ENCODE measurements around the gene WDR27. TPM values are rescaled to one million over a fixed set of nuclear protein-coding genes. Genes with fewer than 3 reads are reported as not detected.
A peak's percentile ranks its signal among the peaks of the same experiment; 100 is the strongest.

The WDR27 gene
- polyA plus RNA-seq, 10 donors, result 20.0 to 58.1 (median 35.5) TPM

GRCh38 chr6:169566961-169567750 is 134.7 kb downstream of the WDR27 start:
- no peak for DNase-seq

DNA sequence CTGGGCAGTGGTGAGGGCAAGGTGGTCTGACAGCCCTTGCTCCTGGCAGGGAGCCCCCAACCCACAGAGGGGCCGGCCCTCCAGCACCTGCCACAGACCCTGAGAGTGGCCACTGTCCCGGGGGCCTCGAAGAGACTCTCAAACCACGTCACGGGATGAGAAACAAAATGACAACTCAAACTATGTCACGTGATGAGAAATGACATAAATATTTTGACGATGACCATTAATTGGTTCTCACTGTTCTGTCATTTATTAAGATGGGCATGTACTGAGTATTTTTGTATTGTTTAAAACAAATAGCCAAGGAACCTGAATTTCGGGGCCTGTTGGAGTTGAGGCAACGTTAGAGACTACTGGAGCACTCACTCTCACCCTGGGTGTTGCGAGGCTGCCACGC is 135.5 kb downstream of the WDR27 start:
- no peak for DNase-seq

DNA sequence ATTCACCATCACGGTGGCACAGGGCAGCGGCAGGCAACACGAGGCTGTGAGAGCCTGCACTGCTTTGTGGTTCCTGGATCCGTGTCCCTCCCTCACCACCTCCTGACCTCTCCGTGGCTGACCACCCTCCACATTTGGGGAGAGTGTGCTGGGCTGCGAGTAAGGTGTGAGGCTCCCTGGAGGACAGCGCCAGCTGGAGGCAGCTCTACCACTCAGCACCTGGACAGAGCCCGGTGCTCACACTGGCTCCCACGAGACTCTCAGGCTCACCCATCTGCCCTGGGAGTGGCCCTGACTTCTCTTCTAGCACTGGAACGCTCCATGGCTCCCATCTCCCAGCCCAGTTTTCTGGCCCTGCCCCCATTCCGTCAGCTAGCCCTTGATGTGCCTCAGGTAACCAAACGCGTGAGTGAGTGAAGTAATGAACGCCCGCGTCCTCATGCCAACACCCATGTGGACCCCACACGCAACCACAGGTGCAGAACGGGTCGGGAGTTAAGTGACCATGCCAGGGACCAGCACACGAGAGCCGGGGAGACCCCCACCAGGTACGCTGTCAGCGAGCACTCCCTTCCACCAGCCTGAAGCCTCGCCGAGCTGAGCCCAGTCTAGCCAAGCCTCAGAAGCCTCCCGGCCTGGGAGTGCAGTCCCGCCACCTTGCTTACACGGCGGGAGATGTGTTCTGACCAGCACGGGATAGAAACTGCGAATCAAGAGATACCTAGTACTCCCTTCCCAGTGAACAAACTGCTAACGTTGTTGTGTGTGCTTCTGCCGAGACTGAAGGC is 137.2 kb downstream of the WDR27 start:
- DNase-seq, result no peak

- no peak for DNase-seq
Observed at GRCh38 chr6:169561665-169562064, 140.2 kb downstream of the WDR27 start.

DNA sequence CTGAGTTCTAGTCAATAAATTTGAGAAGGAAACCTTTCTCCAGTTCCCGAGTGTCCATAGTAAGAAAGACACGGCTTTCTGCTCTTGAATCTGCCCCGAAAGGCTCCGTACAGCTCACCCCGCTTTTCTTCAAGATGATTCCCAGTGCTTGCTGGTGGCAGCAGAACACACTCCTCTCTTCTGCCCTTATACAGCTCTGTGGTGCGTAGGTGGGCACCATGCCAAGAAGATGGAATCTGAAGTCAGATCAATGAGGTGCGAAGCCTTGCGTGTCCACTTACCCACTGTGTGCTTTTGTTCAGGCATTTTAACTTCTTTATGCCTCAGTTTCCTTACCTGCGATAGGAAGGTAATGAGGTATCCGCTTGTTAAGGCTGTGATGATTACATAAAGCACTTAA is 142.2 kb downstream of the WDR27 start:
- DNase-seq, result no peak

DNA sequence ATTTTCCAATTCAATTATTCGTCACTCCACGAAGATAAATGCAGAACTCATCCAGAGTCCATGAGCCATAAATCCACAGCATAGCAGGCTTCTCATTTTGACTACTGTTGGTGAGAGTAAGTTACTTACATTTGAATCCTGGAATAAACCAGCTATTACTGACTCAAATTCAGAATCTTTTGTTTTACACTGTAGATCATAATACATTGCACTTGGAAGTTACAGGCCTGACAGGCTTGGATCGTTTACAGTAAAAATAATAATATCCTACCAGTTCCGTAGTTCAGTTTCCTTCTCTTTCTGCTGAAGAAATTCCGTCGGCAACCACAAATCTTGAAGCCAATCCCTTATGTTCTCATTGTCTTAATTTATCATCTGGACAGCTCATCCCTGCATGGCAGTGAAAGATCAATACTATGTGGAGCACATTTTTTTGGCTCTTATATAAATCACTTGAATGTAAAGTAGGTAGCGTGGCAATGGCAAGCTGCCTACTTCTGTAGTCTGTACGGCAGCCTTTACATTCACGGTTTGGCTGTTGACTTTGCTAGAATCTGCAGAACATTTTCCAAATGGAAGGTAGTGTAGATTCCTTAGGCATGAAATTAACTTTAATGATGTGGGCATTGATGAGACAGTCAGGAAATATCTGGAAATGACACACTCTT is 142.9 kb downstream of the WDR27 start:
- DNase-seq, result peak; percentile 45 to 94 (median 70)

DNA sequence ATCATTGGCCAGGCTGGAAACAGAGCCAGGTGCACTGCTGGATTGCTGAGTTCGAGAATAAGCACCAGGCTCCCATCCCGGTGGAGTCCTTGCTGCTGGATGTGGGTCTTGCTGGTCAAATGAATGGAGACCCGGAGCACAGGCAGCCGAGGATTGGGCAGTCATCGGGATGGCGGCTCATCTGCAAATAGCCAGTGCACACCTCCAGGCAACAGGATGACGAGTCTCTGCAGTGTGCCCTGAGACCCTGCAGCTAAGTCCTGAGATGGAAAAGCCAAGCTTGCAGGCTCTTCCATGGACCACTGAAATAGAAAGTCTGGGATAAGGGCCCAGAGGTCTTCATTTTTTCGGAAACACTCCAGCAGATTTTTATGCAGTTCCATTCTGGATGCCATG is 143.5 kb downstream of the WDR27 start:
- no peak for DNase-seq

GRCh38 chr6:169557887-169558286 is 143.9 kb downstream of the WDR27 start:
- no peak for DNase-seq

DNA sequence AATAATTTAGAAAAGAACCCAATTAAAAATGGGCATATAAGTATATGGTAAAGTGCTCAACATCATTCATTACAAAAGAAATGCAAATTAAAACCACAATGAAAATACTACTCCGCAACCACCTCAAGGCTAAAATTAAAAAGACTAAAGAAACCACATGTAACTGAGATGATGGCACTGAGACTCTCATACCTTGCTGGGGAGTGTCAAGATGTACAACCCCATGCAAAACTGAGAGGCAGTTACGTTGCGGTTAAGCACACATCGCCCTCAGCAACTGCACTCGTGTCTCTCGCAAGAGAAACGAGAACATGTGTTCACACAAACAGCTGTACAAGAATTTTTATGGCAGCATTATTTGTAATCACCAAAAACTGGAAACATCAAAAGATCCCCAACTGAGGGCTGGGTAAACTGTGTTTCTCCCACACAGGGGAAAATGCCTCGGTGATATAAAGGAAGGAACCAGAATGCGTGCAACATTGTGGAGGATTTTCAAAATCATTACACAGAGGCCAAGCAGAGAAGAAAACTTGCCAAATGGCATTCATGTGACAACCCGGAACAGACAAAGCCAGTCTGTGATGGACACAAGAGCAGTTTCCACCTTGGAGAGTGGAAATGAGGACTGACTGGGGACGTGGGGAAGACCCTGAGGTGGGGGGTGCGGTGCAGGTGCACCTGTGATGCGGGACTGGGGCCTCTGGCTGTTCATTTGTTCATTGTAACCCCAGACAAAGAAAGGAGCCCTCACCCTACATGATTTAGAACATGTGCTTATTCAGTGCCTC is 144.9 kb downstream of the WDR27 start:
- no peak for DNase-seq

GRCh38 chr6:169555971-169556617 is 145.7 kb downstream of the WDR27 start:
- no peak for DNase-seq

GRCh38 chr6:169545982-169546381 is 155.8 kb downstream of the WDR27 start:
- DNase-seq, result no peak

GRCh38 chr6:169543704-169544103 is 158.1 kb downstream of the WDR27 start:
- no peak for DNase-seq

GRCh38 chr6:169542491-169542890 is 159.3 kb downstream of the WDR27 start:
- DNase-seq, result no peak

- no peak for DNase-seq
Observed at GRCh38 chr6:169539176-169539897, 162.5 kb downstream of the WDR27 start.

- DNase-seq, result no peak
Observed at GRCh38 chr6:169536446-169537170, 165.2 kb downstream of the WDR27 start.

GRCh38 chr6:169534039-169534421 is 167.8 kb downstream of the WDR27 start:
- no peak for DNase-seq

GRCh38 chr6:169533301-169534038 is 168.4 kb downstream of the WDR27 start:
- no peak for DNase-seq

DNA sequence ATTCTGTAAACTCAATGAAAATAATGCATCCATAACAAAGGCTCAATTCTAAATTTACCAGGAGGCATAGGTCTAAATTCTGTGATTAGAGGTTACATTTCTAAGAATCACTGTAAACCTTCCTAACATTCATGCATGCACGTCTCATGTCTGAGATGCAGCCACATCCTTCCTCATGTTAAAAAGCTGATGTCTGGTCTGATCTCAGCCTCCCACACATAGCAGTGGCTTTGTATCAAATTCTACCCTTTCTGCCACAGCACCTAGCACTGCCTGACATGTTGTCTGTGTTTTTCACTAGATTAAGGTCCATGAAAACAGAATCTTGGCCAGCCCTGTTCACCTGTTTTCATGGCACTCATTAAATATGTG is 171.1 kb downstream of the WDR27 start:
- DNase-seq, result no peak
